Endothelial cell of umbilical vein (primary cell): Measurements from ENCODE around the gene KIR2DL3. TPM values are rescaled to one million over a fixed set of nuclear protein-coding genes. Genes with fewer than 3 reads are reported as not detected.

Source experiments
- BruUV-seq: library from RNA; stranded (reverse); fragments of 400-500 nt; replicated peaks from 2 replicates; lab custom pipeline; 2021; lab: Mats Ljungman, UMichigan
- CTCF ChIA-PET: fragments of 300-600, 350-600 bp; sonication (Branson Sonifier 250); formaldehyde crosslinking; loops from one replicate; lab custom pipeline; 2021; ENCODE audit warnings: antibody characterized with exemption, inconsistent platforms; lab: Charles Lee
- POLR2A ChIA-PET: fragments of 300-600, 350-600 bp; sonication (Branson Sonifier 250); formaldehyde crosslinking; loops from one replicate; lab custom pipeline; 2021; ENCODE audit warnings: antibody characterized with exemption, inconsistent platforms; lab: Charles Lee
- DNase-seq: peaks from one replicate; pipeline ENCODE4 v3.0.0-alpha.2; 2011; ENCODE audit warnings: low read depth, low spot score
- FAIRE-seq: peaks from 2 replicates; lab custom pipeline; 2011; peaks lifted over from hg19 to GRCh38; lab: Jason Lieb, UNC
- H2AFZ ChIP-seq: 2 replicates; pipeline ENCODE4 v1.6.0; 2012; ENCODE audit warnings: low read depth, low read length, control low read depth, inconsistent platforms
- H3K27ac ChIP-seq: 2 replicates; pipeline ENCODE4 v1.5.1; 2011; ENCODE audit warnings: low read depth, mild to moderate bottlenecking, control low read depth, low read length, moderate library complexity; ENCODE audit not compliant: insufficient read depth
- H3K27me3 ChIP-seq, 2 experiments: 2 replicates each; pipeline versions ENCODE4 v1.6.0 to v1.6.1; 2011; ENCODE audit warnings: low read length in 2 of 2, mixed read lengths in 1 of 2; ENCODE audit not compliant: control insufficient read depth in 2 of 2, insufficient read depth in 2 of 2
- H3K36me3 ChIP-seq, 2 experiments: 2 replicates in 1 of 2; 3 replicates in 1 of 2; pipeline ENCODE4 v1.5.1; 2011; ENCODE audit warnings: low read length in 2 of 2, mild to moderate bottlenecking in 1 of 2, moderate library complexity in 1 of 2; ENCODE audit not compliant: control insufficient read depth in 2 of 2, insufficient read depth in 2 of 2; ENCODE audit errors: extremely low read depth in 1 of 2
- H3K4me1 ChIP-seq: 3 replicates; pipeline ENCODE4 v1.5.1; 2011; ENCODE audit warnings: mild to moderate bottlenecking, low read length; ENCODE audit not compliant: control insufficient read depth, insufficient read depth; ENCODE audit errors: extremely low read depth
- H3K4me2 ChIP-seq: 2 replicates; pipeline ENCODE4 v1.6.1; 2011; ENCODE audit warnings: low read length, control low read depth, mixed read lengths; ENCODE audit not compliant: insufficient read depth
- H3K4me3 ChIP-seq, 3 experiments: fragments of 200-600 bp in 1 of 3; sonication (generic), shearing (Covaris generic) in 1 of 3; replicated peaks in 1 of 3; 2 replicates each; pipeline ENCODE4 v1.5.1; 2011 to 2016; ENCODE audit warnings: control low read depth in 3 of 3, low read length in 3 of 3, mild to moderate bottlenecking in 2 of 3, inconsistent platforms in 1 of 3, low read depth in 1 of 3, moderate library complexity in 1 of 3; ENCODE audit not compliant: insufficient read depth in 1 of 3
- H3K79me2 ChIP-seq: 2 replicates; pipeline ENCODE4 v1.6.0; 2012; ENCODE audit warnings: low read length, inconsistent platforms; ENCODE audit not compliant: control insufficient read depth, insufficient read depth
- H3K9ac ChIP-seq: replicated peaks from 2 replicates; pipeline ENCODE3; 2011; ENCODE audit warnings: low read length, control low read depth; ENCODE audit not compliant: insufficient read depth; ENCODE audit errors: extremely low read depth
- H3K9me1 ChIP-seq: replicated peaks from 3 replicates; pipeline ENCODE4 v1.6.0; 2011; ENCODE audit warnings: mild to moderate bottlenecking, low read length; ENCODE audit not compliant: control insufficient read depth, insufficient read depth; ENCODE audit errors: extremely low read depth
- H3K9me3 ChIP-seq: replicated peaks from 2 replicates; pipeline ENCODE4 v1.5.1; 2012; ENCODE audit warnings: low read length, inconsistent platforms; ENCODE audit not compliant: control insufficient read depth, insufficient read depth
- H4K20me1 ChIP-seq: replicated peaks from 2 replicates; pipeline ENCODE3; 2011; ENCODE audit warnings: mild to moderate bottlenecking, low read length; ENCODE audit not compliant: control insufficient read depth, insufficient read depth; ENCODE audit errors: extremely low read depth
- EZH2 ChIP-seq: IDR thresholded peaks from 2 replicates; pipeline ENCODE4 v1.6.1; 2012; ENCODE audit warnings: borderline replicate concordance, low read depth, mild to moderate bottlenecking, moderate library complexity, low read length, inconsistent platforms; ENCODE audit not compliant: severe bottlenecking
- FOS ChIP-seq: IDR thresholded peaks from 2 replicates; pipeline ENCODE4 v1.6.1; 2011; ENCODE audit warnings: mild to moderate bottlenecking, low read length, moderate library complexity, borderline replicate concordance; ENCODE audit not compliant: insufficient read depth
- GATA2 ChIP-seq: IDR thresholded peaks from 2 replicates; pipeline ENCODE4 v1.7.0; 2011; ENCODE audit warnings: low read depth, mild to moderate bottlenecking, moderate library complexity, mixed read lengths, low read length; ENCODE audit not compliant: insufficient read length, insufficient read depth
- JUN ChIP-seq: IDR thresholded peaks from 2 replicates; pipeline ENCODE4 v1.6.1; 2011; ENCODE audit warnings: borderline replicate concordance, low read depth; ENCODE audit not compliant: insufficient read length, insufficient read depth
- MYC ChIP-seq: IDR thresholded peaks from one replicate; pipeline ENCODE4 v1.6.1; 2011; ENCODE audit warnings: mild to moderate bottlenecking, low read depth, low read length
- POLR2A ChIP-seq: IDR thresholded peaks from 2 replicates; pipeline ENCODE4 v1.6.1; 2012; ENCODE audit warnings: low read depth, mild to moderate bottlenecking, control low read depth, low read length
- POLR2AphosphoS5 ChIP-seq: IDR thresholded peaks from 2 replicates; pipeline ENCODE4 v1.6.1; 2012; ENCODE audit warnings: low read depth, mild to moderate bottlenecking, control low read depth, low read length, moderate library complexity; ENCODE audit not compliant: insufficient read depth
- dilution Hi-C: fragments of 300-500 bp; cut with MboI; formaldehyde crosslinking; loops from one replicate; pipeline ENCODE4 v1.15.0; 2019; ENCODE audit warnings: low sequenced_read_pairs; ENCODE audit not compliant: extremely low pct_ligation_motif_present
- intact Hi-C: fragments of 100-400 bp; cut with micrococcal nuclease; formaldehyde crosslinking; loops from one replicate; pipeline ENCODE4 v1.10.0; 2022
- polyA plus RNA-seq, 4 experiments: library from polyadenylated mRNA; depleted of rRNA in 3 of 4; stranded (reverse) in 3 of 4; unstranded in 1 of 4; fragments of >200 nt; gene quantifications; 2 replicates each; pipeline versions ENCODE4 v1.2.1 to v1.2.3, GENCODE V29; 2011 to 2012; ENCODE audit warnings: missing spikeins in 1 of 4
- total RNA-seq: library from RNA; stranded (reverse); gene quantifications from 2 replicates; pipeline ENCODE4 v1.2.3, GENCODE V29; 2021
- TF ChIP-seq, protein P1 (sequence below), 2 donors: IDR thresholded peaks; 1 replicate in 1 of 2; 2 replicates in 1 of 2; pipeline ENCODE4 v1.5.1; 2011; ENCODE audit warnings: low read length in 2 of 2, mild to moderate bottlenecking in 2 of 2, moderate library complexity in 2 of 2, control low read depth in 1 of 2, inconsistent platforms in 1 of 2, low read depth in 1 of 2; ENCODE audit not compliant: insufficient read depth in 1 of 2; ENCODE audit errors: extremely low read depth in 1 of 2
- TF ChIP-seq, protein P2 (sequence below): IDR thresholded peaks from 2 replicates; pipeline ENCODE4 v1.6.1; 2011; ENCODE audit not compliant: insufficient read depth, insufficient read length

KIR2DL3 gene
- total and polyA plus RNA-seq, 2 donors (not counting 3 experiments of a cell fraction or from before 2014, with no cell fraction given): not detected

DNA sequence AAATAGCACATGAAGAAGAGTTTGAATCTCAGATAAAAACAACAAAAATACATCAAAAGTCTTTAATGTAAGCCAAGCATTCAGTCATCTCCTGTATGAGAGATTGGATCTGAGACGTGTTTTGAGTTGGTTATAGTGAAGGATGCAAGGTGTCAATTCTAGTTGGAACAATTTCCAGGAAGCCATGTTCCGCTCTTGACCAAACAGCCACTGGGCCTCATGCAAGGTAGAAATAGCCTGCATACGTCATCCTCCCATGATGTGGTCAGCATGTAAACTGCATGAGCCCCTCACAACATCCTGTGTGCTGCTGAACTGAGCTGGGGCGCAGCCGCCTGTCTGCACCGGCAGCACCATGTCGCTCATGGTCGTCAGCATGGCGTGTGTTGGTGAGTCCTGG is 14.2 kb upstream of the KIR2DL3 start, which contains the start of gene KIR3DL3:
KIR3DL3 (plus strand) TSS at position 301 of the 400 bp plus-strand sequence; CDS start at position 356, 55 bp downstream.
- no TSS peak for BruUV-seq
- no peak within 1 kb of the TSS for H3K4me3 ChIP-seq
- H3K4me1 ChIP-seq: no peaks in the 10 kb centered on the region
- H3K9ac ChIP-seq: no peak within 1 kb of the TSS
- TF ChIP-seq, protein P1, sequence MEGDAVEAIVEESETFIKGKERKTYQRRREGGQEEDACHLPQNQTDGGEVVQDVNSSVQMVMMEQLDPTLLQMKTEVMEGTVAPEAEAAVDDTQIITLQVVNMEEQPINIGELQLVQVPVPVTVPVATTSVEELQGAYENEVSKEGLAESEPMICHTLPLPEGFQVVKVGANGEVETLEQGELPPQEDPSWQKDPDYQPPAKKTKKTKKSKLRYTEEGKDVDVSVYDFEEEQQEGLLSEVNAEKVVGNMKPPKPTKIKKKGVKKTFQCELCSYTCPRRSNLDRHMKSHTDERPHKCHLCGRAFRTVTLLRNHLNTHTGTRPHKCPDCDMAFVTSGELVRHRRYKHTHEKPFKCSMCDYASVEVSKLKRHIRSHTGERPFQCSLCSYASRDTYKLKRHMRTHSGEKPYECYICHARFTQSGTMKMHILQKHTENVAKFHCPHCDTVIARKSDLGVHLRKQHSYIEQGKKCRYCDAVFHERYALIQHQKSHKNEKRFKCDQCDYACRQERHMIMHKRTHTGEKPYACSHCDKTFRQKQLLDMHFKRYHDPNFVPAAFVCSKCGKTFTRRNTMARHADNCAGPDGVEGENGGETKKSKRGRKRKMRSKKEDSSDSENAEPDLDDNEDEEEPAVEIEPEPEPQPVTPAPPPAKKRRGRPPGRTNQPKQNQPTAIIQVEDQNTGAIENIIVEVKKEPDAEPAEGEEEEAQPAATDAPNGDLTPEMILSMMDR (IDR thresholded peaks at IDR 0.05; ENCODE audit: extremely low read depth in 1 of 2, insufficient read depth in 1 of 2, low read depth in 1 of 2, low read length in 2 of 2): no peak
- TF ChIP-seq FOS (no peak), MYC (no peak), GATA2 (no peak), JUN (no peak), EZH2 (no peak), POLR2A (no peak), POLR2AphosphoS5 (no peak)
- TF ChIP-seq, protein P2, sequence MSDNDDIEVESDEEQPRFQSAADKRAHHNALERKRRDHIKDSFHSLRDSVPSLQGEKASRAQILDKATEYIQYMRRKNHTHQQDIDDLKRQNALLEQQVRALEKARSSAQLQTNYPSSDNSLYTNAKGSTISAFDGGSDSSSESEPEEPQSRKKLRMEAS: no peak
- no peaks in the 10 kb centered on the region for H3K79me2 ChIP-seq
- no peaks in the 10 kb centered on the region for H4K20me1 ChIP-seq
- no peak within 1 kb of the TSS for H2AFZ ChIP-seq
- H3K4me2 ChIP-seq: no peak within 1 kb of the TSS
- POLR2A ChIA-PET: no interaction called here
- no peaks in the 10 kb centered on the region for H3K27me3 ChIP-seq
- no peak within 1 kb of the TSS for H3K27ac ChIP-seq
- CTCF ChIA-PET: no interaction called here
- intact Hi-C loops (no loop called here), dilution Hi-C loops (no loop called here)
- H3K36me3 ChIP-seq: no peaks in the 10 kb centered on the region
- H3K9me1 ChIP-seq: no peaks in the 10 kb centered on the region
- no peak for DNase-seq
- H3K9me3 ChIP-seq: peaks cover 2% of the 10 kb centered on the region
- FAIRE-seq: no peak
